ENCODE data around the gene THSD7A.

THSD7A gene

DNA sequence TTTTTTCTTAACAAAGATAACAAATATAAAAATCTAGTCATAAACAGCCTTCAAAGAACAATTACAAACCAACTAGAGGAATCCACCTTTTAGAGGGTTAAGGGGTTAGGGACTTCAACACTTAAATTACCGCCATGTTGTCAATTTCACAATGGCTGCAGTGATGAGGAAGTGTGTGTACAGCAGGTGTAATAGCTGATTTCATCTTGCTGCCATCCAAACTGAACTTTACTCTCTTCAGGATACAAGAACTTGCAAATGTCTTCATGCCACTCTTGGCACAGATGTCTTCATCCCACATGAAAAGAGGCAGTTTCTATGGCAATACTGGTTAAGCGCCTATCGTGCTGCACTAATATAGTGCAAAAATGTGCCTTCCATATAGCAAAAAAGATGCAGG, 457.4 kb downstream of the THSD7A start:
- no peak for DNase-seq

DNA sequence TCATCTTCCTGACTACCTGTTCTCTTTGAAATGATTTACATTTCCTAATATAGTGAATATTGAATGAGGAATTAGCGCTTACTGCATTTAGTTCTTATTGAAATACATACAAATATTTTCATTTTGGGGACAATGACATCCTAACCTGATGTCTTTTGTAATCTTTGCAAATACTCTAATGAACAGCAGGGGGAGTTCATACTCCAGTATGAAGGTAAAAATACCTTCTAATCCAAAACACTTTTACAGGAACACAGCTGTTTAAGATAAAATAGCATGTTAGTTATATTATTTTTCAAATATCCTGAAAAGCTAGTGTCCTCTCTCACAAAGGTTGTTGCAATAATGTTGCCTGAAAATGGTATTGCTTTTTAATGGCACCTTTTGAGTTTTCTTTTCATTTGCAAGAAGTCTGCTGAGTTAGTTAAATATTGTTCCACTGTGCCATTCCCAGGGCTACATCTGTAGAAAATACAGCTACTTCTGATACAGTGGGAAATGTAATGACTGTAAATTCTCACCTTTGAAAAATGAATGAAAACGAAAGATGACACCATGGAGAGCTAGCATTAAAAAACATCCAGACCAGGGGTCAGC, 458.4 kb downstream of the THSD7A start:
- peak; percentile 49 for DNase-seq

DNA sequence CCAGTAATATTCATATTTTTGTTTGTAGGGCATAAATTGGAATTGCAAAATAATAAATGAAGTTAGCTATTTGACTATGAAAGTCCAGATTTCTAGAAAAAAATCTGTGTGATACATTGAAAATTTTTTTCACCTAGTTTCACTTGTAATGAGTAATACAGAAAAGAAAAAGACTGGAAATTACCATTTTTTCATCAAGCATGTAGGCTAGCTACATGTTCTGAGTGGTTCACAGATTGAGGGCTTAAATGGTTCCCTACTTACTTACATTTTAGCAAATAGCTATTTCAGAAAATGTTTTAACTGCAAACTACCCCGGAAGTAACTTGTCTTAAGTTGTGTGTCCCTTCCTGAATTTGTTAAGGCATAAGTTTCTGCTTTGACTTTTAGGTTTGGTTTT, 462.3 kb downstream of the THSD7A start:
- DNase-seq: no peak

DNA sequence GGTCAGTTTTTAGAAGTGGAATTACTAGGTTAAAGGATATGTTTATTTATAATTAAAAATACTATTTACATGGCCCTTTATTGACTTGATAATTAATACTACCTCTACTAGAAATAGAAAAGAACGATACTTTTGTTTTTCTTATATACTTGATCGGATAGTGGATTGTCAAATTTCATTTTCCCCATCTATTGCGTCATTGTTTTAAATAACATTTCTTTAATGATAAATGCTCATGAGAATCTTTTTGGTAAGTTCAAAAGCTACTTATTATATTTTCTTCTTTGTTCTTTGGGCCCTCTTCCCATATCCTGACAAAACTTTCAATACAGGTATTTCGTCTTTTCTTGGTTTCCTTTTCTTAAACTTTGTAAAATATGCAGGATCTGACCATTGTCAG, 465.9 kb downstream of the THSD7A start:
- DNase-seq: no peak

DNA sequence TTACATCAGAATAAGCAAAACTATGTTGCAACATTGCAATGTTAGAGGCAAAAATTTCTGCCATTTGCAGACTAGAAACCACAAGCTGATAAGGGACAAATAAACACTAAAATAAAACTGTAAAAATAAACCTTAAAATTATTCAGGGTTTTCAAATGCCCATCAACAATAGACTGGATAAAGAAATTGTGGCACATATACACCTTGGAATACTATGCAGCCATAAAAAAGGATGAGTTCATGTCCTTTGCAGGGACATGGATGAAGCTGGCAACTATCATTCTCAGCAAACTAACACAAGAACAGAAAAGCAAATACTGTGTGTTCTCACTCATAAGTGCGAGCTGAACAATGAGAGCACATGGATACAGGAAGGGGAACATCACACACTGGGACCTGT, 473.4 kb downstream of the THSD7A start:
- no peak for DNase-seq

DNA sequence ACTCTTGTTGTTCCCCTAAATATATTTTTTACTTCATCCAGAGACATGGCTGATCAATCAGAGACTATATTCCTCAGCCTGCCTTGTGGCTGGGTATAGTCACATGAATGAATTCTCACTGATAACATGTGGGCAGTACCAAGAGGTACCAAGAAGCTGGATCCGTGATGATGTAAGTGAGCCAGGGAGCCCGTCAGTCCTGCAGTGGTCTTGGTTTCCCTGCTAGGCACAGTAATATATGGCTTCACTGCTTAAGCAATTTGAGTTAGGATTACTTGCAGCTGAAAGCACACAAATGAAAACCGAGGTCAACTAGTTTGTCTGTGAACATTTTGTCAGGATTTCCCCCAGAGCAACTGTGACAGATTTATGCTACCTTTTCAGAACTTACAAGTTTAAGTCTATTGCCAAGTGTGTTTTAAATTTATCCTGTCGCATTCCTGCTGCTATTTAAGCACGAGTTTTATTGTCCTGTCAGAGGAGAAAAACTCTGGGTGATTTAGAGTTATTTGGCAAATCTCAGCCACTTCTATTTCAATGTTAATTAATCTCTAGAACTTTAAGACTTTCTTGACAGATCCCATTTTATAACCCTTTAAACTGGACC, 476.5 kb downstream of the THSD7A start:
- DNase-seq: no peak

DNA sequence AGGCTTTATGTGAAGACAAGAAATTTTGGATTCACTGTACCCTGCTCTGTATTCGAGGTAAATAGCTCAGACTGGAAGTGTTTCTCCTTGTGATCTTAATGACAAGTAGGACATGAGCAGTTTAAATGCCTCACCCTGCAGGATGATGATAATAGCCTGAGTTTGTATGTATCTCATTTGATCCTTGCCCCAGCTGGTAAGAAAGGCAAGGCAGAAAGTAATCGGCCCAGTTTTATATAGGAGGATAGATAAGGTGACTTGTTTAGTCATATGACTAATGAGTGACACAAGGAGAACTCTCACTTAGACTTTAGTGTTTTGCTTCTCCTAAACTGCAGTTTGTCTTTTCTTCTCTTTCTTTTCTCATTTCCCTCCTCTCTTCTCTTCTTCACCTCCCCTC, 485.7 kb downstream of the THSD7A start:
- DNase-seq: no peak

DNA sequence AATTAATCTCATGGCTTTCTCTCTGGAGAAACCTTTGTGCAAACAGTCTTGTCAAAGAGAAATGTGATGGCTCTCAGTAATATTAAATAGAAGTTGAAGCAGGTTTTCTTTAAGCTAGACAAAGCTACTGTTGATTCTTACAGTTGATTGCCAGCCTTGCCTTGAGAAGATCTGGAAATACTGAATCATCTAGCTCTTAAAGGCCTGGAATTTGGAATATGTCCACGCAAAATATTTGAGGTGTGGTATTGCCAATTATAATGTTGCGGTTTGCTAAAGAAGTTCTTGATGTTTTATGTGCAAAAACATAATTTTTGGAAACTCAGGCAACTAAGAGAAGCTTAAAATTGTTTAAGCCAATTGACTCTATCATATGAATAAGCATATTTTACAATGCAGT, 486.4 kb downstream of the THSD7A start:
- no peak for DNase-seq

DNA sequence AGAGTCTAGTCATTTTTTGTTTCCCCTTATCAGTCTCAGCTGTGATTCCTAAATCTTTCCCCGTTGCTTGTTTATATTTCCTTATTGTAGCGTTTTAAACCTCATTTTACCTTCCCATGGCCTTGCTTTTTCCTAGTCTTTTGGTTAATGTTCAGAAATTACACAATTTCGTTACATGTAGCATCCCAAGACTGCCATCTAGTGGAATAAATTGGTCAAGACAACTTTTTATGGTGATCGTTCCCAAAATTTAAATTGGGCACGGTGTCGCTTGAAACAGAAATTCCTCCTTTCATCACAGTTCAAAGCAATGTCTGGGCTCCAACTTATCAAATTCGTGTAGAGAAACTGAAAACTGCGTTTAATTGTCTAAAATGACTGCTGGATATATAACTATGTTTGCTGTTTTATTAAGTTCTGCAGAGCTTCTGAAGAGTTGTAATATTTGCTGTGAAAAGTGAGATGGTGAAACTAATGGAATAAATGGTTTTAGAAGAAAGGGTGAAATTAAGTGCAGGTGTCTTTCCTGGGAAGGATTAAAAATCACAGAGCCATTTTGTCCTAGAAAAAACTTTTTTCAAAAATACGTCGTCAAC, 488.1 kb downstream of the THSD7A start:
- peak; percentile 57 for DNase-seq

DNA sequence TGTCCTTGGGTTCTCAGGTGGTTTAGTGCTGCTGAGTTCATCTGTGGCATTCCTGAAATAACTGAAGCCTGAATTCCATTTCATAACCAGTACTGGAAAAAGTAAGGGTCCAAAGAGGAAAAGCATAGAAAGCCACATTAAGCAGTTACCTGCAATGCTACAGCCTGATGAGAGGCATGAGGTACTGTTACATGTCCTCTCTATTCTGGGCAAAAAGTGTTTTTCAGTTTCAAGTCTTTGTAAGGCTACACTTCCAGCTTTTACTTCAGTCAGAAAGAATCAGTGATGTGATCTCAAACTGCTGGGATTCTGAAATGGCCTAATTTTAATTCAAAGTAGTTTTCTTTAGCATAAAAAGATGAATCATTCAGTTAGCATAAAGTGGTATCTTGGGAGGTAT, 488.9 kb downstream of the THSD7A start:
- DNase-seq: no peak

DNA sequence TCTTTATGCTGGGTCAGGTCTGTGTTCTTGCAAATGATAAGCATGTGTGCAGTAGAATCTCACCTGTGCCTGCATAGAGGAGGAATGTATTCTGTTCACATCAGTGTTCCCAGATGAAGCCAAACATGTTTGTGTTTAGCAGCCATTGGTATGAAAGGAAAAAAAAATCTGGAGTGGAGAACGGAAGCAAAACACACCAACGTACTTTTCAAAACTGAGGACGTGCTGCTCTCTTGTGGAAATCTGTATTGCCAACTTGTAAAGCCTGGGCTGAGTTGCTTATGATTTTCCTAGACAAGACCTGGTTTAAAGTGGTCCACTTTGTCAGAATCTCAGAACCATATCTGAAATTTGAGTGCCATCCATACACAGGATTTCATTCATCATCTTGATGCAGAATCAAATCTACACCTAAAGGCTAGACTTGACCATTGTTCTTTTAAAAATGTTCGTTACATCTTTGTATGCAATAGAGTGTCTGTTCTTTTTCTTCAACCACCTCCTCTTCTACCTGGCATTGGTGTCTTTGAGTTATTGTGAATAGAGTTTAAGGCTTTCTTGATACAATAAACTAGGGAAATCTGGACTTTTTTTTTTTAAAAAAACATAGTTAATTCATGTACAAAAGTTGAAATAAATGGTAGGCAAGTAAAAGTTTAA, 490.6 kb downstream of the THSD7A start:
- peak; percentile 83 for DNase-seq

DNA sequence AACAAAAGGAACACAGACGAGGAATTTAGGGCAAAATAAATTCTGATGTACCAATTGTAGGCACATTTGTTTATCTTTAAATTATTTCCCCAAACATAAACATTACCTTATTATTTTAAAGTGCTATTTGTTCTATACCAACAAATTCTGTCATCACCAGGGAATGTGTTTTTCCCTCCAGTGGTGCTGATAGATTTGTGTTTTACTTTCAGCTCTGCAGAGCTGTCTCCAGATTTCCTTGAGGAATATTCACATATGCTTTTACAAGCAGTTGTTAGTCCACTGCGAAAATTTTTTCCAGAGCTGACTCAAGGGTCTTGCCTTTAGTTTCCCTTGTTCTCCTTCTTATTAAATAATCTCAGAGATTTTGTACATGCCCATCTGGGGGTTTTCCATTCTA, 495.6 kb downstream of the THSD7A start:
- no peak for DNase-seq

DNA sequence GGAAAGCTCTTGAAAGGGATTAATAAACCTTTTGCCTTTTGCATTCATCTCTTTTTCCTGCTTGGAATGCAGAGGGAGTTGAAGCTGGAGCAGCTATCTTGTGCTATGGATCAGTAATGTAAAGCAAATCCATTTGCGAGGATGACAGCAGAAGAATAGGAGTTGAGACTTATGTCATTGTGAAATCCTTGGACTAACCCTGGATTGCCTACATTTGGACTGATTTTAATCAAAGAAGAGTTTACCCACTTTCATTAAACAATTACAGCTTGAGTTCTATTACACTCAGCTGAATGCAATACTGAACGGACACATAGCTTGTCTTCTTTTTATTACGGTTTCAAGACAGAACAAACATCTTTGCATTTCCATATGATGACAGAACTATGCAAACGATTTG, 496.1 kb downstream of the THSD7A start:
- no peak for DNase-seq

DNA sequence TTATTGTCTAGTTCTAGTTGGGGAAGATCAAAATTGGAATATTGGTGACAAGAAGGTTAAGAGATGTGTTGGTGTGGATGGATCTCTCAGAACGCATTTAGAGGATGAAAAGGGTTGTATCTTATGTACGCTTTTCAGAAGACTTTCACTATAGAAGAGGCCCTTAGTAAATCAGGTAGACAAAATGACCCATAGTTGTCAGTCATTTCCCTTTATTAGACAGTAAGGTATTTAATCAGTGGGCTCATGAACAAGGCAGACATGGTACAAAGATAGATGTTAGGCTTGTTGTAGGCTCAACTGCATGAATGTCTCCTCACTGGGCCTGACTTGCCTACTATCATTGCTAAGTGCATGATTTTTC, 499.2 kb downstream of the THSD7A start:
- no peak for DNase-seq

DNA sequence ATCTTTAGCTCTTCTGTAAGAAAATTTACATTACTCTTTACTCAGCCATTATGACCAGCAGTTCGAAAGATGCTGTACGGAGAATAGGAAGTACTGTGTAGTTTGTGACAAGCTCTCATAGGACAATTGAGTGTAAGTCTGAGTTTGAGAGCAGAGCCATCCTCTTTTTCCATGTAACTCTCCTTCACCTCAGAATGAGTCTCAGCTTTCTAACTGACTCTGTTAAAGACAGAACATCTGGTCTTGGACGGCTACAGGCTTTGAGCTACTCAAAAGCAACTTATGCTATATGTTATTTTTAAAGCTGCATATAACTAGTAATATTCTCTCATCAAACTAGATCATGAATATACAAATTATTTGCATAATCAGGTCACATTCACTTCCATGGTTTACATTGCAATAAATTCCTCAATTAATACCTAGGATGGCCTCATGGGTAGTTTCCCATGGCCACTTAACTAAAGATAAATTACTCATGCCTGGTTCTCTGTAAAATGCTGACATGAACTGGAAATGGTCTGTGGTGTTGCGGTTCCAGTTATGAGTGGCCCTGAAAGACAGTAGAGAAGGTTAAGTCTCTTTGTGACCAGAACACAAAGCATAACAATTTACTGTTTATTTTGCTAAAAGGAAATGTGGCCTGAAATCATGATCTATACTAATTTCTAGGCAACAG, 499.7 kb downstream of the THSD7A start:
- no peak for DNase-seq

DNA sequence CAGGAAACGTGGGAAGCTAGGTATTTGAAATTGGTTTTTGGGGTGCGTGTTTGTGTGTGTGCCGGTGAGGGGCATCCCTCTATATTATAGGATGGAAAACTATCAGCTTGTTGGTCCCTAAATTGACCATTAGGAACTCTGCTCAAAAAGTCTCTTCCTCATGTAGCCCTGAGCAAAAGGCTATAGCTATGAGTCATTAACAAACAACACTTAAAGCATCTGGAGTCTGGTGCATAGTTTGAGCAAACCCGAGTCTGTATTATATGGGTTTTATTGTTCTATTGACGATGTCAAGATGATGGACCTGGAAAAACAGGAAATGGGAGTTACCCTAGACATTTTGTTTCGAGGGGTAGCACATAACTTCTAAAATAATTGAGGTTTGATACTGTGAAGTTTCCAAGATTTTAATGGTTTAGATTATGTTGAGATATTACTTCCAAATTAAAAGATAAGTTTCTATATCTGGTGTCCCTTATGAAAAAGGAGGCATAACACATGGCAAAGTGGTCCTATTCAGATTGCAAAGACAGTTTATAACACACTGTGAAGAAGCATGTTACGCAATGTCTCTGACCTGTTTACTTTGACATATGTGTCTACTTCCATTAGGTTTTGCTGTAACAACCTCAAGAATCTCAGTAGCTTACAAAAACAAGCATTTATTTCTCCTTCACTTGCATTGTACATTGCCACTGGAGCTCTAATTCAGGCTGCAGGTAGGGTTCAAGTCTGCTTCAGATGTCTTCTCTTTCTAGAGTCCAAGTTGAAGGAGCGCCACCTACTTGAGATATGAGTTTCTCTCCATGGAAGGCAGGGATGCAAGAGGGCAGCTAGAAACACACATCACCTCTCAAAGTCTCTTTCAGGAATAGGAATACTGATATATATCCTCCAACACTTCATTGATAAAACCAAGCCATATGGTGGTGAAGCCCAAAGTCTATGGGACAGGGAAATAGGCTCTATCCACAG, 500.6 kb downstream of the THSD7A start:
- no peak for DNase-seq

DNA sequence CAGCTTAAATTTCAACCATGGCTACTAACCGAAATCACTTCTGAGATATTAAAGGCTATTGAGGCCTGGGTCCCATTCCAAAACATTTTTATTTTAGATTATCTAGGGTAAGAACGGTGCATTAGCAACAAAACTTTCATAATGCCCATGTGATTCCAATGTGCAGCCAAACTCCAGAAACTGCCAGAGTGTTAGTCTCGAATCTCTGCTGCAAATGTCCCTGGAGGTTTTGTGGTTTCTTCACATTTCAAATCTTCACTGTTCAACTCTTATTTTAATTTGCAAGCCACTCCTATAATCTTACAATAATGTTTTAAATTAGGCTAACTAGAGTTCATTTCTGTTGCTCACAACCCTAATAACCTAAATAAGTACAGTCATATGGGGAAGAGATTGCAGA, 501.3 kb downstream of the THSD7A start:
- DNase-seq: no peak

DNA sequence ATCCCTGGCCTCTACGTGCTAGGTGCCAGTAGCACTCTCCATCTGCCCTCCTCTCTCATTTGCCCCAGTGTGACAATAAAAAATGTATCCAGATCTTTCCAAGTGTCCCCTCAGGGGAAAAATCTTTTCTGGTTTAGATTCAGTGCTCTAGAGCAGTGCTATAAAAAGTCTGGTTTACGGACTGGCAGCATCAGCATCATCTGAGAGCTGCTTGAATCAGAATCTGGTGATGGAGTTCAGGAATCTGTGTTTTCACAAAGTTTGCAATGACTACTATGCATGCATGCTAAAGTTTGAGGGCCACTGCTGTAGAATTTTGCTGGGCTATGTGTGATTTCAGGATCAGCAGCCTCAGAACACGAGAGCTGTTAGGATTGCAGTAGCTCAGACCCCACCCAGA, 501.8 kb downstream of the THSD7A start:
- DNase-seq: no peak

DNA sequence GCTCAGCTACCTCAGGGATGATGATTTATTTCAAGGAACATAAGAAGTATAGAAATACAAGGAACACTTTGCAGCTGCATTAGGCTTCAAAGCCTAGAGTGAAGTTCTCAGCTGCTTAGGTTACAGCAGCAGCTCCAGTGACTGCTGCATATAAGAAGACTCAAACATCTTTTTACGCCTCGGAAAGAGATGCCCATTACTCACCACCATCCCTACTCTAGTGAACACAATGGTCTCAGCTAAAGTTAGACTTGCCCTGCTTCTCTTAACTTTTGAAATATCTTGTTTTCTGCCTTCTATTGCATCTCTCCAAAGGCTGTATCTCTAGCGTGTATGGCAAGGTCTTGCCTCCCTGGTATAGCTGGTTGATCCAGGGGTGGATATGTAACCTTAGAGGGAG, 502.4 kb downstream of the THSD7A start:
- DNase-seq: no peak

DNA sequence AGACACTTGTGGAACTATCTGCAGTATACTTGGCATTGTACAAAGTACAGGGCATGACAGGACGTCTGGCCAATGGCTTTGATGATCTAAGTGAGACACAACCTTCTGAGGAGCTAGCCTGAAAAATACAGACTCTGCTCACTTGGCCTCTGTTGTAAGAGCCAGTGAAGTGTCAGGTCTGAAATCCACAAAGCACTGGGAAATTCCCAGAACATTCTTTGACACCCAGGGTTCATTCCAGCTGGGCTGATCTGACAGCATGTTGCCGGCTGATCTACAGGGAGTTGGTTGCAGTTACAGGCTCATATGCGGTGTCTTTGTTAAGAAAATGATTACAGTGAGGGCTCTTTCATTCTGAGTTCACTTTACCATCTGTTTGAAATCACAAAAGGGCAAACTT, 503.7 kb downstream of the THSD7A start:
- DNase-seq: no peak

DNA sequence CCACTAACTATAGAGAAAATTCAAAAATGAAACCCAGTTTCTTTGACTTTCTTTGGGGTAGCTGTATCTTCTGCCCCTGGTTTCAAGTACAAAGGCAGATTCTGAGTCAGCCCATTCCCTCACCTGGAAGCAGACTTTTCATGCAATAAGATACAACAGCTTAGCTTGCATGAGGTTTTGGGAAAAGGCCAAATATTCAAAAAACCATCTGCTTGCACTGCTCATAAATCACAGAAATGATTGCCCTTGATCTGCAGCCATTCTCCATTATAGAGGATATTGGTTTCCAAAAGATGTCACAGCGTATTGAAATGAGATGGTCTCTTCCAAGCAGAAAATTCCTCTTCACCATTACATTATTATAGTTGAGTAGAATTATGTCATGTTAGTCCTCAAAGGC, 504.4 kb downstream of the THSD7A start:
- no peak for DNase-seq
